ENCODE data around the gene CDHR3.

DNA sequence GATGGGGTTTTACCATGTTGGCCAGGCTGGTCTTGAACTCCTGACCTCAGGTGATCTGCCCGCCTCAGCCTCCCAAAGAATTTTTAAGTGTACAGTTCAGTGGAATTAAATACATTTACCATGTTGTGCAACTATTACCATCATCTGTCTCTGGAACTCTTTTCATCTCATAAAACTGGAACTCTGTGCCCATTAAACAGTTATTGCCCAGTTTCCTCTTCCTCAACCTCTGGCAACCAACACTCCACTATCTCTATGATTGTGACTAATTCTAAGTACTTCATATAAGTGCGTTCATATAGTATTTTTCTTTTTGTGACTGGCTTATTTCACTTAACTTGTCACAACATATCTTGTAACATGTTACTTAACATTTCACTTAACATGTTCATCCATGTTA lies 45.4 kb upstream of the CDHR3 start:
- TF ChIP-seq POLR2AphosphoS5 (IDR thresholded peaks at IDR 0.05; ENCODE audit: borderline replicate concordance, low read depth, low read length), result no peak
- TF ChIP-seq EZH2 (IDR thresholded peaks at IDR 0.05), result no peak
- TF ChIP-seq FOXP2 (optimal IDR thresholded peaks at IDR 0.05; ENCODE audit: control extremely low read depth, extremely low read length, insufficient read depth), result no peak
